Mucosa of gallbladder (tissue), 1 donor: Measurements from ENCODE around the gene CREB3L2. TPM values are rescaled to one million over a fixed set of nuclear protein-coding genes. Genes with fewer than 3 reads are reported as not detected.
"Not testable (repeated sequence)": the region's sequence is repeated elsewhere in the genome, so short reads cannot be mapped to it uniquely, and the experiment has no call there.

ENCODE experiments used
- DNase-seq: peaks from one replicate; pipeline ENCODE4 v3.0.0-alpha.2; 2020; ENCODE audit warnings: low spot score
- total RNA-seq: library from RNA; stranded (reverse); gene quantifications from one replicate; pipeline ENCODE4 v1.2.1, GENCODE V29; 2021
- donor health status: DM: no; HTN: no; CAD: no.

CREB3L2 gene
- total RNA-seq, 1 donor from 2014 or later, result 80.3 TPM

DNA sequence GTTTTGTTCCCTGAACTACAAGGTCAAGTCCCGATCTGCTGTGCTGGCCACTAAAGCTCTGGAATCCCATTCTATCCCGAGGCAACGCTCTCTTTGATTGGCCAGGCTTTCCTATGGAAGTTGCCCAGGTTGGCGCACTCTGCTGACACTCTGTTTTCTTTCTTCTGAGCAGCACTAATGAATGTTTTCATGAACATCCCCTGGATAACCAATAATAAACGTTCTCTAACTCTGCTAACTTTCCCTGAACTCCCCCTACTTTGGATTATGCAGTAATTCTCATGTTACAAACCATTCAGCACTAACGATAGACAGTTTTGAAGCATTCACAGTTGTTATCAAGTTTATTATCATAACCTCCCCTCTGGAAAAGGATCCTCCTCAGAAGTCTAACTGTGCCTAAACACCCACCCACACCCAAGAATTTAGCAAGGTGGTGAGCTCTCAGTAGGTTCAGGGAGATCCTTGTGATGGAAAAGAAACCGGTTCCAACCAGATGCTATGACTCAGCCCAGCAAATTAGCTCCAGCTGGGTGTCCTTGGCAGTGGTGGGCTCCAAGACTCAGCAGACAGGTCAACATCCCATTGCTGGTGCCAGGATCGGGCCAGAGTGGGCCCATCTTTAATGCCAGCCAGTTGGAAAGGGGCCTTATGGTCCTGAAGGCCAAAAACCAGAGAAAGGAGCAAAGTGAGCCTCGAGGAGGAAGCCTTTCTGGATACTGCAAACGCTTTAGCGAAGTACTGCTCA is 68.4 kb downstream of the CREB3L2 start:
- DNase-seq, result no peak

DNA sequence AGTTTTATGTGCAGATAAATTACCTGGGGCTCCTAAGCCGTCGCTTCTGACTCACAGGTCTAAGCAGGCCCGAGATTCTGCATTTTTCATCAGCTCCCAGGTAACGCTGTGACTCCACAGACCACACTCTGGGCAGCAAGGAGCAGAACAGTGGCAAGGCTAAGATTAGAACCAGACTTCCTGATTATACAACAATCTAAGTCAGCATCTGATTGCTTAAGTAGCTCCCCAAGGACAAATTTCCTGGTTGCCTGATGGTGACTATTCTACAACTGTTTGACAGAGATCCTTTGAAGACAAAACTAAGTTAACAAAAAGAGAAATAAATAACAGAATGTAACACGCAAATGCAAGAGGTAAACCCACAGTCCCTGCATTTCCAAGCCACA is 69.0 kb downstream of the CREB3L2 start:
- no peak for DNase-seq

DNA sequence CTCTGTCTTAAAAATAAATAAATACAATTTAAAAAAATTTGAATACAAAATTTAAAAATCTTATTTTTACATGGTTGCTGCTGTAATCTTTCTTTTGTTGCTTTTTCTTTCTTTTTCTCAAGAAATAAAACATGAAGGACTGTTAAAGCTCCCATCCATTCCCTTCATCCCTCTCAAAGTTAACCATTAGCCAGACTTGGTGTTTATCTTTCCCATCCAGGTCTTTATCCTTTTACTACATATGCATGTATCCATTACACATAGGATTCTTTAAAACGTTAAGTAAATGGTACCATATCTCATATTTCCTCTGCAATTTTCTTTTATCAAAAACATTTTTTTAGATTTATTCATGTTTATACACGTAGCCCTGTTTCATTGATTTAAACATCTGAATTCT is 70.1 kb downstream of the CREB3L2 start:
- no peak for DNase-seq

DNA sequence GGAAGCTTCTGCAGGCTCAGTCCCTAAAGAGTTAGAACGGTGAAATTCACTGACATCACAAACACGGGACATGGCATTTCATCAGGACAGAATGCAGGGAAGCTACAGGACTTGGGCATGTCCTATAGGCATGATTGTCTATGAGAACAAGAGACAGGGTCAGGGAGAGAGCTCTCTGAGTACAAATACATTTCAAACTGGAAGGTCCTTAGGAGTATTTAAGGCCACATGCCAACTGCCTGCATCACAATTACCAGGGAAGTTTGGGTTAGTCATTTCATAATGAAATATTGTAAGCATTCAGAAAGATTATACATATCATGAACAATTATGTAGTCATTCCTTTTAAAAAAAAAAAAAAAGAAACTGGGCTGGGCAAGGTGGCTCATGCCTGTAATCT is 71.3 kb downstream of the CREB3L2 start:
- no peak for DNase-seq

DNA sequence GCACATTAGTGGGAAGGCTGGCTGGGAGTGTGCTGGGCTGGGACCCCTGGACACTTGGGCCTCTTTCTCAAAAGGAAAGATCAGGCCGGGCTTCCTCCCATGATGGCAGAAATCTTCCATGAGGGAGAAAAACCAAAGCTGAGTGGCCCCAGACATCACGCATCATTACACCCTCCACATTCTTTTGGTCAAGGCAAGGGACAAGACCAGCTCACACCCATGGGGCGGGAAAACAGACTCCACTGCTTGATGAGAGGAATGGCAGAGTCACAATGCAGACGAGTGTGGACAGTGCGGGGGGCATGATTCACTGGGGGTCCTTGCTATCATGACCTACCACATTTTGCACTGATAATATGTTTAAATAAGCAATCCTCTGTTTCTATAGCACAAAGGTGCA is 73.3 kb downstream of the CREB3L2 start:
- no peak for DNase-seq

DNA sequence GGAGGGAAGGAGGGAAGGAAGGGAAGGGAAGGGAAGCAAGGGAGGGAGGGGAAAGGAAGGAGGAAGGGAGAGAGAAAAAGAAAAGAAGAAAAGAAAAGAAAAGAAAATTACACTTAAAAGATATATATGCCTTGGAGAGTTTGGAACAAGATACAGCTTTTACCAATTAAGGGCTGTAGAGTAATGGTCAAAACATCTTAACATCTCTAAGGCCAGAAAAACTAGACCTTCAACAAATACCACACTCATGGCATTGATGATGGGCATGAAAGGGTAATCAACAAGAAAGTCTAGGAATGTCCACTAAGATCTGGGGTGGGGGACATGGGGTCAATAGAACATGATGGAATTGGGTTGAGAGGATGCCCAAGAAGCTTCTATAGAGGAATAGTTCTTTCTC is 74.5 kb downstream of the CREB3L2 start:
- DNase-seq, result no peak

DNA sequence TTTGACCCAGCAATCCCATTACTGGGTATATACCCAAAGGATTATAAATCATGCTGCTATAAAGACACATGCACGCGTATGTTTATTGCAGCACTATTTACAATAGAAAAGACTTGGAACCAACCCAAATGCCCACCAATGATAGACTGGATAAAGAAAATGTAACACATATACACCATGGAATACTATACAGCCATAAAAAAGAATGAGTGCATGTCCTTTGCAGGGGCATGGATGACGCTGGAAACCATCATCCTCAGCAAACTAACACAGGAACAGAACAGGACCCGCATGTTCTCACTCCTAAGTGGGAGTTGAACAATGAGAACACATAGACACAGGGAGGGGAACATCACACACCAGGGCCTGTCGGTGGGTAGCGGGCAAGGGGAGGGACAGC is 75.7 kb downstream of the CREB3L2 start:
- not testable (repeated sequence) for DNase-seq

DNA sequence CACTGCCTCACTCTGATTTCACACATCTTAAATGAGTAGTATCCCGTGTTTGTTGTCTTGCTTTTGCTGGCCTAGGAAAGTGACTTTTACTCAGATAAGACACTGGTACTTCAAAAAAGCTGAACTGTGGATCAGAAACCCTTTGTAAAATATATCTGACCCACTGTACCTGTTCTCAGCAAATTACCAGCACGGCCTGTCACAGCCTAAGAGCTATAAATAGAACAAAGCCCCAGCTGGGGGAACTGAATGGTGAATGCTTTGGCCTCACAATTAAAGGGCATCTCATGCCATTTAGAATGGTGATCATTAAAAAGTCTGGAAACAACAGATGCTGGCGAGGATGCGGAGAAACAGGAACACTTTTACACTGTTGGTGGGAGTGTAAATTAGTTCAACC is 76.1 kb downstream of the CREB3L2 start:
- DNase-seq, result no peak

DNA sequence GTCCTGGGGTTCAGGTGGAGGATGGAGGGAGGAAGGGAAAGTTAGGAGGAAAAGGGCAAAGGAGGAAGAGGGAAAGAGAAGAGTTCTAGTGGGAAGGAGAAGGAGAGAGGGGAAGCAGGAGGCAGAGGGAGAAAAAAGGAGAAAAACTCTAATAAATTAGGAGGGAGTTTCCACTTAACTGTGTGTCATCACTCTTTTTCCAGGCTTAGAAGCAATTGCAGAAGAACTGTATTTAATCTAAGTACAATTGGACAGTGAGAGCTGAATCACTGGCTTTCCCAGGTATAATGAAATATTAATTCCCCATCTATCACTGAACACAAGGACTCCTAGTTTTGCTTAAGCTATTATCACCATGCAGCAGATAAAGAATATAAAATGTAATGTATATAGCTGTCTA is 76.8 kb downstream of the CREB3L2 start:
- no peak for DNase-seq

DNA sequence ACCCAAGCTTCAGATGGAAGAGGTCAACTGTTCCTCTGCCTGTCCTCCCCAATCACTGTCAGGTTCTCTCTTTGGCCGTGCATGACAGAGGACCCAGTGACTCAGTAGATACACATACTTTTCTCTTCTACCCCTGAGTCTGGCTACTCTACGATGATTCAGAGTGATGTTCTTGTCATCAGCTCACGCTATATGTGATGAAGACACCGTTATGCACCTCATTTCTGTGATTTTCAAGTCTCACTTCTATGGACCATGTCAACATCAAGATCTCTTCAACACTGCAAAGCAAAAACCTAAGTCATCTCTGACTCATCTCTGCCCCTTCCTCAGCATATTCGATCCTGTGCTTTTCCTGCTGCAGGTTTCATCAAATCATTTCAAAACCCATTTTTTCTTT is 78.5 kb downstream of the CREB3L2 start:
- no peak for DNase-seq

DNA sequence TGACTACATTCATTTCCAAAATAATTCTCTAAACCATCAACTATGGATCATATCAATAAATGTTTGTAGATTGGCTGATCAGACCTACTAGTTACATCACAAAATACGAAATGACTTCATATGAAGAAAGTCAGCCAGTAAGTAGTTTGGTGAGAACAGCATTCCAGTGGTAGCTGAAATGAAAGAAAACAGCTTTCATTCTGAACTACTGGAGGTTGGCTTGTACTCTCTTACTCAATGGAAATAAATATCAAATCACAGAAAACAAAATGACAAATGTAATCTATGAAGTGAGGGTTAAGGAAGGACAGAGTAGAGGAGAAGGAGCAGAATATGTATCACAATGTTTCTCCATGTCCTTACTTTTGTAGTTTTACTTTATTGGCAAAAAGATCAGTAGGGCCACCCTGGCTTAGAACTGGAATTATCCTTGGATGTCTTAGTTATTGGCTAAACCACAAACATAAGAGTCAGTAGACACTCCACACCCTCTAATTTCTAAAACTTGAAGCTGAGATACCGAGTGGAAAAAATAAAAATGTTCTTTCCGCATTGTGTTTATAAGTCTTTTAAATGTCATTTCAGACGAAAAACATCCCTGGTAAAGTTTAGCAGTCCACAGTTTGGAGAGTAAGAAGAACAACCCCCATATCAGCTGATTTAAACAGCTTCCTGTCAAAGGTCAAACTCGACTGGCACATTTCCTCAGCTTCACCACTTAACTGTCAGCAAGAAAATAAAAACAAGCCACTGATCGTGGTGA is 81.1 kb downstream of the CREB3L2 start:
- DNase-seq, result no peak

DNA sequence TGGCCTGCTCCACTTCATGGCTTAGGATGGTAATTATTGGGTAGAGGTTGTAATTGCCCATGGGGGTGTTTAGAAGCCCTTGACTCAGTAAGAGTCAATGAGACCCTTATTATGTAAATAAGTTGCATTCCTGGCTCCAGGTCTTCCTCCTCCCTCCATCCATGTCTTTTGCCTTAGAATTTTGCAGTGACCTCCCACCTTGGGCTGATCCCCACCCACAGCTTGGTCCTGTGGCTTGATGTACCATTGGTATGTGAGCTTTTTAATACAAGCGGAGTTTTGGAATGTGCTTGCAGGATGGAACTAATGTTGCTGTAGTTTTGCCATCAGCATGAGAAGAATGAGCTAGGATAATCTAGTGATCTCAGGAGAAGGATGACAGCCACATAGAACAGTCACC is 81.9 kb downstream of the CREB3L2 start:
- DNase-seq, result no peak

DNA sequence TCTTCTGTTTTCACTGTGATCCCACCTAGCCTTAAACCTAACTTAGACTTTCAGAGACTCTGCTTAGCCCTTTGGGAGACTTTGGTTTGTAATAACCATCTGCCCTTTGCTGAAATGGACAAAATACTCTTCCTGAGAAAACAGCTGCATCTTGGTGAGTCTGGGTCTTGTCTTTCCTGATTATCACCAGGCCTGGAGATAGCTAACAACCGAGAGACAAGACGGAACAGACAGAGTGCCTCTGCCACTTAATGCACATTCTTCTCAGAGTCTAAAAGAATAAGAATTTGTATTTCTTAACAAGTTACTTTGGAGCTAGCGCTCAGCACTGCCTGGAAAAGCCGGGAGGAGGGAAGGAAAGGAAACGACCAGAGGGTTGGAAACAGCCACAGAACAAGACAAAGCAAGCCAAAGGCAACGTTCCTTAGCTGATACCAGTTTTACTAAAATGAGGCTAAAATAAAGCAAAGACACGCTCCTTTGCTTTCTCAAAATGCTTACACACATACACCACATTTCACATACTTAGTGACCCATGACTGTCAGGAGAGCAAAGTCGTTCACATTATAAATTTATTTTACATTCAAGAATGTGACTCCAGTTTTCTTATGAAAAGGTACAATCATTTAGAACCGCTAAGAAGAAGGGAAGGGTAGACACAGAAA is 84.8 kb downstream of the CREB3L2 start:
- DNase-seq, result no peak

DNA sequence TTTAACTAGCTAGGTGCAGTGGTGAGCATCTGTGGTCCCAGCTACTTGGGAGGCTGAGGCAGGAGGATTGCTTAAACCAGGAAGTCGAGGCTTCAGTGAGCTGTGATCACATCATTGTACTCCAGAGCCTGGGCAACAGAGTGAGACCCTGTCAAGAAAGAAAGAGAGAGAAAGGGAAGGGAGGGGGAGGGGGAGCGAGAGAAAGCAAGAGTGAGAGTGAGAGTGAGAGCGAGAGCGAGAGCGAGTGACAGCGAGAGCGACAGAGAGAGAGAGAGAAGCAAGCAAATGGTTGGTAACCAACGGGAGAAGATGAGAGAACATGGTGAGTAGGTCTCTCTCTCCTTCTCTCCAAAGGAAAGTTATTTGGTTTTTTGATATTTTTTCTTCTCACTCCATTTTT is 85.3 kb downstream of the CREB3L2 start:
- DNase-seq, result no peak

DNA sequence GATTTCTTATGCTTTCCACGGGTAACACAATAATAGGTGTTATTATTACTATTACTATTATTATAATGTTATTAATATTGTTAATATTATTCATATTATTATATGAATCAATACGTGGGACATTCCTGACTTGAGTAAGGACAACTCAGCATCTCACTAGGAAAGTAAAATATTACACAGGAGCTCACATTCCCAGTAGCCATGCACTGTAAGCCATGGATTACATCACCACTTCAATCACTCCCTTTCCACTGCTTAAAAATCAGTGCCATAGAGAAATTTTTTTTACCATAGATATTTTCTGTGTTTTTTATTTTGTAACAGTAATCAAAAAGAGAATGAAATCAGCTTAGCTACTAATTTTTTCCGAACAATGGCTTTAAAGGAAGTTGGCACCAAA is 86.6 kb downstream of the CREB3L2 start:
- DNase-seq, result no peak

DNA sequence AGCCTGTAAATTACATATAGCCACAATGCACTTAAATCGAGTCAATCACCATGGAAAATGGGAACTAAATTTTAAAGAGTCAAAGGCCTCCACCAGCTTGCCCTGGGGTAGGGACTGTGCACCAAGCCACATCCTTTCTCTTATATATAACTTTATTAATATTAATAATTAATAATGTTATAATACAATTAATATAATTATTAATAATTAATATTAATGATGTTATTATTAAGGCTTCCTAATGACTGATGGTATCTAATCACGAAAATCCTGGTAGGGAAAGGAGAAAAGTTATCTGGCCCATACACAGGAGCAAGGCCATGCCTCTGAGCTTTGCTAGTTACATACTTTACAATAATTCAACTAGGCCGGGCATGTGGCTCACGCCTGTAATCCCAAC is 87.9 kb downstream of the CREB3L2 start:
- no peak for DNase-seq

DNA sequence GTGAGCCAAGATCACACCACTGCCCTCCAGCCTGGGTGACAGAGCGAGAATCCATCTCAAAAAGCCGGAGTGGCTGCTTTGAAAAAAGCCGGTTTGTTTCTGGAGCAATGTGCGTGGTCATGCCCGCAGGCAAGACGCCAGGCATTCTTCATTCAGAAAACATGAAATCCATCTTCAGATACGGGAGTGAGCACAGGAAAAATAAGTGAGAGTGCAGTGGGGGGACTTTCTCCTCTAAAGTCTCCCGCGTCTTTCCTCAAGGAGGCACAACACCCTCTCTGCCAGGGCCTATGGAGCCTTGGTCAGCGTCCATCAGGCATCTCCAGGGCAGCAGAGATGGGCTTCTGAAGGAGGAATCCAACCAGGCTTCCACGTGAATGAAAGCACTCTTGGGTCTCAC is 92.8 kb downstream of the CREB3L2 start:
- no peak for DNase-seq

DNA sequence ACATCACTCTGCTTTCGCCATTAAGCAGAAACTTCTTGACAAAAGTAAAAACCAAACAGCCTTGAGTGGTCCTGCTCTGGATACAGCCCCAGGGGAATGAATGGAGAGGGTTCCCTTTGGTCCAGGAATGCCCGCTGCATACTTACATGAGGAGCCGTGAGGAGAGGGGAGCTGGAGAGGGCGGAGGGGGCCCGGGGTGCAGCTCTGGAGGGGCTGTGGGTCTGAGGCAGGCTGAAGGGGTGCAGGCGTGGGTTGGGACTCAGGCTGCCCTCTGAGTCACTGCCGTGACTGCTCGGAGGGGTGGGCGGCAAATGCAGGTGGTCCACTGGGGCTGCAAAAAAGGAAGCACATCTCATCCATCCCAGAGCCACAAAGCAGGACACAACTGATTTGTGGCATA is 93.8 kb downstream of the CREB3L2 start:
- no peak for DNase-seq

DNA sequence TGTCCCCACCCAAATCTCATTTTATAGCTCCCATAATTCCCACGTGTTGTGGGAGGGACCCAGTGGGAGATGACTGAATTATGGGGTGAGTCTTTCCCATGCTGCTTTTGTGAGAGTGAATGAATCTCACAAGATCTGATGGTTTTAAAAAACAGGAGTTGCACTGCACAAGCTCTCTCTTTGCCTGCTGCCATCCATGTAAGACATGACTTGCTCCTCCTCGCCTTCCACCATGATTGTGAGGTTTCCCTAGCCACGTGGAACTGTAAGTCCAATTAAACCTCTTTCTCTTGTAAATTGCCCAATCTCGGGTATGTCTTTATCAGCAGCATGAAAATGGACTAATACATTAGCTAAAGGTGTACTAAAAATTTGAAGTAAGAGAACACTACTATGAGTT is 95.2 kb downstream of the CREB3L2 start:
- not testable (repeated sequence) for DNase-seq

DNA sequence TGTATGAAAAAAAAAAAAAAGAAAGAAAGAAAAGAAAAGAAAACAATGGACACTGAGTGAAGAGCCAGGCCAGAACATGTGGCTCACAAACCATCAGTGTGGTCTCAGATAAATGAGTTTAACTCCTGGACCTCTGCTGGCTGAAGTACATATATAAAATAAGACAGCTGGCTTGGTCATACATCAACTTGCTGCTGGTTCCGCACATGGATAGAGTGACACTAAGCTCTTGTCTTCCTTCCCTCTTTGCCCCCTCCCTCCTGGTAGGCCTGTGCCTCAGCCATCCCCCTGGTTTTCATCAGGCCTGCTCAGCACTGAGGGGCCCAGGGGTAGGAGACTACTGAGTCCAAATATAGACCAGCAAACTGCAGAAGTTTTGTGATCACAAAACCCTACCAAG is 97.1 kb downstream of the CREB3L2 start:
- no peak for DNase-seq

DNA sequence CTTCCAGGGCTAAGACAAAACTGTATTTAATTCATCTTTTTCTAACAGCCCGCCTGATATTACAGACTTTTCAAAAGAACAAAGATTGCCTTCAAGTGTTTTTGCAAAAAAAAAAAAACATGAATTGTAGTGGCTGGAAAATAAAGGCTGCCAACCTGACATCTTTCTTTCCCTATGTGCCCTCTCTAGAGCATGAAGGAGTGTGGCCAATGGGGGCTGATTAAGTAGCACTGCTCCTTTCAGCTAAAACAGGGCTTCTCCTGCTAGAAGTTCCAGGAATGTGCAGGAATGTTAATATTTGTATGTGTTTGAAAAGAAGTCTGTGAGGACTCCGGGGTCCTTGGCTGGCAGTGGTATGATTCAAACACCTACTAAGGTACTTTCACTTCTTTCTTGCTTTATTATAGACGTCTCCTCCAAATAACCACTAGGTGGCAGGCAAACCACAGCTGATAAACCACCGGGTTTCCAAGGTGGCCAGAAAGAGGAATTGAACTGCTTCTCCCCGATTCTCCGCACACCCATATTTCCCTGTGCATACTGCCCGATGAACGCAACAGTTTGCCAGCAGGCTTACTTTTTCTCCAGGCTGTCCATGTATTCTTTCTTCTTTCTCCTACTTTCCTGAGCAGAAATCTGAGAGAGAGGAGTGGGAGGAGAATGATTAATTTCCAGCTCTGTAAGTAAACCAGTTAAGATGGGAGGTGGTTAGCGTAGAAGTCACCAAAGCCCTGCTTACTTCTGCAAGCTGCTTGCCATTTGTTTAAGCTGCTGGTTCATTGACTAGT is 98.3 kb downstream of the CREB3L2 start:
- peak; percentile 71 for DNase-seq

DNA sequence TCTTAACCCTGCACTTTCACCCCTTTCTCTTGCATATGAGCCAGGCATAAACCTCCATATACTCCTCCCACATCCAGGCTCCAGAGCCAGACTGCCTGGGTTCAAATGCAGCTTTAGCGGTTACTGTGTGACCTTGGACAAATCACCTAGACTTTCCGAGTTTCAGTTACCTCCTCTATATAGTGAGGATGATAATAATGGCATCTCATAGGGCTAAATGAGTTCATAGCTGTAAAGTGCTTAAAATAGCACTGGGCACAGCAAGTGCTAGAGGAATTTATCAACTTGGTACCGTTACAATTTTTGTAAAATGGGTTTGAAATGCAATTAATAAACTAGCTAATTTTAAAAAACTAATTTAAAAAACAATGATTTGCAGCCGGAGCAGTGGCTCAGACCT is 101.7 kb downstream of the CREB3L2 start:
- no peak for DNase-seq
